Esophagus muscularis mucosa (tissue), 4 donors: ENCODE measurements around the gene EEIG1. TPM values are rescaled to one million over a fixed set of nuclear protein-coding genes. Genes with fewer than 3 reads are reported as not detected.

ENCODE experiments used
- DNase-seq: peaks from one replicate; pipeline ENCODE4 v3.0.0-alpha.2; 2017; ENCODE audit errors: extremely low spot score
- H3K27ac ChIP-seq, 4 donors: fragments of 200-600 bp; sonication (generic); replicated peaks in 1 of 4; 1 replicate in 3 of 4; 2 replicates in 1 of 4; pipeline ENCODE4 v1.5.1; 2016 to 2019; ENCODE audit warnings: mild to moderate bottlenecking in 1 of 4
- H3K27me3 ChIP-seq, 4 donors: fragments of 200-600 bp; sonication (generic); one replicate each; pipeline versions ENCODE4 v1.5.1 to v1.6.0; 2016 to 2019
- H3K36me3 ChIP-seq, 4 donors: fragments of 200-600 bp; sonication (generic); one replicate each; pipeline ENCODE4 v1.5.1; 2016 to 2019
- H3K4me1 ChIP-seq, 4 donors: fragments of 200-600 bp; sonication (generic); one replicate each; pipeline ENCODE4 v1.5.1; 2016 to 2019
- H3K4me3 ChIP-seq, 4 donors: fragments of 200-600 bp; sonication (generic); 1 replicate in 2 of 4; 2 replicates in 2 of 4; pipeline ENCODE4 v1.5.1; 2016 to 2019; ENCODE audit warnings: mild to moderate bottlenecking in 4 of 4, moderate library complexity in 1 of 4
- H3K9me3 ChIP-seq, 4 donors: fragments of 200-600 bp; sonication (generic); 1 replicate in 3 of 4; 2 replicates in 1 of 4; pipeline ENCODE4 v1.5.1; 2016 to 2019
- CTCF ChIP-seq, 3 experiments: fragments of 200-600 bp in 2 of 3; fragments of 450-650 bp in 1 of 3; sonication (generic) in 2 of 3; IDR thresholded peaks; one replicate each; pipeline ENCODE4 v1.5.1; 2017 to 2019; ENCODE audit warnings: antibody characterized with exemption in 3 of 3, mild to moderate bottlenecking in 2 of 3, moderate library complexity in 1 of 3
- EP300 ChIP-seq: sonication (generic); formaldehyde crosslinking; IDR thresholded peaks from one replicate; pipeline ENCODE4 v1.6.1; 2017; ENCODE audit warnings: antibody characterized with exemption
- POLR2A ChIP-seq: fragments of 450-650 bp; IDR thresholded peaks from one replicate; pipeline ENCODE4 v1.6.1; 2017; ENCODE audit warnings: antibody characterized with exemption, moderate library complexity, mild to moderate bottlenecking, low read depth
- POLR2AphosphoS5 ChIP-seq, 2 donors: sonication (generic); formaldehyde crosslinking; IDR thresholded peaks; one replicate each; pipeline ENCODE4 v1.6.1; 2017; ENCODE audit warnings: antibody characterized with exemption in 2 of 2
- WGBS: methylation state at CpG from one replicate; pipeline ENCODE4 v1.1.5; 2018; 5-methylcytosine and 5-hydroxymethylcytosine counted together
- intact Hi-C: fragments of 100-400 bp; cut with DNase I; formaldehyde crosslinking; loops from one replicate; pipeline ENCODE4 v1.15.1; 2023
- total RNA-seq, 4 donors: library from RNA; depleted of rRNA; stranded (reverse); fragments of >200 nt; gene quantifications; one replicate each; pipeline versions ENCODE4 v1.1.0 to v1.2.1, GENCODE V29; 2016

EEIG1 gene
- total RNA-seq, 4 donors from 2014 or later, result 12.4 to 29.5 (median 20.0) TPM

- H3K27me3 ChIP-seq, result no peaks in the 10 kb centered on the region
- no peak for TF ChIP-seq POLR2A
- TF ChIP-seq CTCF (IDR thresholded peaks at IDR 0.05), result no peak
- TF ChIP-seq EP300, result no peak
- no peak for TF ChIP-seq POLR2AphosphoS5 (IDR thresholded peaks at IDR 0.05)
- H3K36me3 ChIP-seq, result no peaks in the 10 kb centered on the region
- no peak overlapping the region for H3K27ac ChIP-seq
- H3K4me1 ChIP-seq, result no peaks in the 10 kb centered on the region
- WGBS, result 85% methylated on average over 5 of the region's 5 CpGs
- DNase-seq, result no peak
- intact Hi-C loops, result no loop called here
- H3K4me3 ChIP-seq, result no peak overlapping the region
- H3K9me3 ChIP-seq, result no peaks in the 10 kb centered on the region
Measured at GRCh38 chr9:128015696-128016095, 34.9 kb upstream of the EEIG1 start.

DNA sequence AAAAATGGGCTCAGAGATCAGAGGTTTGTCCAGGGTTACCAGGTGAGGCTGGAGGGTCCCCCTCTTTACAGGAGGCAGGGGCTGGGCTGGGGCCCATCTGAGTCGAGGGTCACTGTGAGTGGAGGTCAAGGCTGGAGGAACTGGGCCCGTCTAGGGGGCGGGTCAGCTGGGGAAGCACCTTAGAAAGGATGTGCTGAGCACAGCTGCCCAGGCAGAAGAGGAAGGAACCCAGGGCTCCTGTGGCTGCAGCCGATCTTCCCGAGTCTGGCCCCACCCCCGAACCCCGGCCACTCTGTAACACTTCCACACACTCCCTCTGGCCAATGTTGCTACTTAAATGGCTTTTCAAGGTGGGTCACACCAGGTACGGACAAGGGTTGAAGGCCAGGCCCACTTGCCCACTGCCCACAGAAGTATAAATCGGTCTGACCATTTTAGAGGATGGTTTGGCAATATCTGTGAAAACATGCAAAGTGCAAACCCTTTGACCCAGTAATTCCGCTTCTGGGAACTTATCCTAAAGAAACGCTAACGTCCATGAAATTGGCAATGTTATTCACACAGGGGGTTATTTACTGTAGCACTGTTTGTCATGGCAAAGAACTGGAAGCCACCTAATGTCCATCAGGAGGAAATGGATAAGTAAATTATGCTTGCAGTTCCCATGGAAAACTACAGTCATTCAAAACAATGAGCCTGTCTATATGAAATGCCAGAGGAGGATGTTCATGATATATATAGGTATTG is 30.5 kb upstream of the EEIG1 start:
- Histone ChIP-seq H3K27me3 (no peaks in the 10 kb centered on the region), H3K27ac (no peak overlapping the region), H3K4me1 (peaks cover 0 to 10% (median 6%) of the 10 kb centered on the region in 4 donors), H3K9me3 (no peaks in the 10 kb centered on the region), H3K4me3 (no peak overlapping the region), H3K36me3 (no peaks in the 10 kb centered on the region)
- TF ChIP-seq POLR2A (no peak), CTCF (IDR thresholded peaks at IDR 0.05) (no peak), EP300 (no peak), POLR2AphosphoS5 (IDR thresholded peaks at IDR 0.05) (no peak)
- intact Hi-C loops, result no loop called here
- DNase-seq, result no peak
- 63% methylated on average over 12 of the region's 12 CpGs for whole genome bisulfite sequencing

DNA sequence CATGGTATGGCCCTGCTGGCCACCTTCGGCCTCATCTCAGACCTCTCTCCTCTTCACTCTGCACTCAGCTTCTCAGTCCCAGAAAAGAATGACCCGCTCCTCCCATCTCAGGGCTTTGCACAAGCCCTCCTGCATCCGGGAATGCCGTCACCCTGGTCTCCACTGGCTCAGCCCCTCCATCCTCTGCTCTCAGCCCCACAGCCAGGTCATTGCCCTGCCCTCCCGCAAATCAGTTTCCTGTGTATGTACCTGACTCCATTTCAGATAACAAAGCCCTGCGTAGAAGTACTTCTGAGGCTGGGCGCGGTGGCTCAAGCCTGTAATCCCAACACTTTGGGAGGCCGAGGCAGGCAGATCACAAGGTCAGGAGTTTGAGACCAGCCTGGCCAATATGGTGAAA is 28.9 kb upstream of the EEIG1 start:
- H3K9me3 ChIP-seq, result no peaks in the 10 kb centered on the region
- TF ChIP-seq POLR2A (no peak), POLR2AphosphoS5 (IDR thresholded peaks at IDR 0.05) (no peak), CTCF (IDR thresholded peaks at IDR 0.05) (no peak), EP300 (no peak)
- no peak for DNase-seq
- intact Hi-C loops, result no loop called here
- 95% methylated on average over 9 of the region's 9 CpGs for WGBS
- no peak overlapping the region for H3K4me3 ChIP-seq
- no peak overlapping the region for H3K27ac ChIP-seq
- no peaks in the 10 kb centered on the region for H3K36me3 ChIP-seq
- H3K27me3 ChIP-seq, result no peaks in the 10 kb centered on the region
- H3K4me1 ChIP-seq, result peaks cover 0 to 10% (median 6%) of the 10 kb centered on the region in 4 donors

- 80% methylated on average over 5 of the region's 5 CpGs for WGBS
Measured at GRCh38 chr9:128008171-128008570, 27.4 kb upstream of the EEIG1 start.

More at GRCh38 chr9:128008171-128008570, 27.4 kb upstream of the EEIG1 start:
- no peak overlapping the region for H3K4me3 ChIP-seq
- intact Hi-C loops, result no loop called here
- no peaks in the 10 kb centered on the region for H3K36me3 ChIP-seq
- H3K4me1 ChIP-seq, result peaks cover 0 to 10% (median 6%) of the 10 kb centered on the region in 4 donors
- H3K9me3 ChIP-seq, result no peaks in the 10 kb centered on the region
- no peaks in the 10 kb centered on the region for H3K27me3 ChIP-seq
- DNase-seq, result no peak
- TF ChIP-seq POLR2AphosphoS5 (IDR thresholded peaks at IDR 0.05), result no peak
- TF ChIP-seq POLR2A, result no peak
- no peak for TF ChIP-seq CTCF (IDR thresholded peaks at IDR 0.05)
- TF ChIP-seq EP300, result no peak
- no peak overlapping the region for H3K27ac ChIP-seq
